Measurements from ENCODE around the gene ZFAND3. TPM values are rescaled to one million over a fixed set of nuclear protein-coding genes. Genes with fewer than 3 reads are reported as not detected.

ZFAND3 gene
- total RNA-seq, 1 experiment from 2014 or later, result 75.0 TPM

- intact Hi-C loops (cut with micrococcal nuclease; ENCODE audit: unreplicated experiment), result no loop called here
- TF ChIP-seq CTCF (IDR thresholded peaks at IDR 0.05; ENCODE audit: unreplicated experiment), result no peak
- CTCF ChIA-PET, result no interaction called here
- H3K27me3 Mint-ChIP-seq (ENCODE audit: unreplicated experiment), result no peaks in the 10 kb centered on the region
- peaks cover 7% of the 10 kb centered on the region for H3K36me3 Mint-ChIP-seq (ENCODE audit: insufficient read depth, unreplicated experiment)
- peaks cover 15% of the 10 kb centered on the region for H3K4me1 Mint-ChIP-seq (ENCODE audit: low read depth, unreplicated experiment)
- no peak overlapping the region for H3K27ac Mint-ChIP-seq (ENCODE audit: unreplicated experiment)
- no TSS peak for BruUV-seq (replicated peaks)
- DNase-seq, result no peak
- no peak overlapping the region for H3K4me3 Mint-ChIP-seq (ENCODE audit: low read depth, unreplicated experiment)
- H3K9me3 Mint-ChIP-seq (ENCODE audit: low read depth, unreplicated experiment), result no peaks in the 10 kb centered on the region
Measured at GRCh38 chr6:37793067-37793466, 26.5 kb upstream of the ZFAND3 start.

- H3K36me3 Mint-ChIP-seq (ENCODE audit: insufficient read depth, unreplicated experiment), result peaks cover 7% of the 10 kb centered on the region
- H3K27ac Mint-ChIP-seq (ENCODE audit: unreplicated experiment), result no peak overlapping the region
- intact Hi-C loops (cut with micrococcal nuclease; ENCODE audit: unreplicated experiment), result no loop called here
- no peaks in the 10 kb centered on the region for H3K27me3 Mint-ChIP-seq (ENCODE audit: unreplicated experiment)
- H3K4me1 Mint-ChIP-seq (ENCODE audit: low read depth, unreplicated experiment), result peaks cover 11% of the 10 kb centered on the region
- DNase-seq, result no peak
- no peak for TF ChIP-seq CTCF (IDR thresholded peaks at IDR 0.05; ENCODE audit: unreplicated experiment)
- CTCF ChIA-PET, result no interaction called here
- no peaks in the 10 kb centered on the region for H3K9me3 Mint-ChIP-seq (ENCODE audit: low read depth, unreplicated experiment)
- H3K4me3 Mint-ChIP-seq (ENCODE audit: low read depth, unreplicated experiment), result no peak overlapping the region
- BruUV-seq (replicated peaks), result no TSS peak
Measured at GRCh38 chr6:37794825-37795224, 24.7 kb upstream of the ZFAND3 start.

- no peak overlapping the region for H3K27ac Mint-ChIP-seq (ENCODE audit: unreplicated experiment)
- no peak for TF ChIP-seq CTCF (IDR thresholded peaks at IDR 0.05; ENCODE audit: unreplicated experiment)
- no TSS peak for BruUV-seq (replicated peaks)
- DNase-seq, result no peak
- no peaks in the 10 kb centered on the region for H3K9me3 Mint-ChIP-seq (ENCODE audit: low read depth, unreplicated experiment)
- H3K4me1 Mint-ChIP-seq (ENCODE audit: low read depth, unreplicated experiment), result no peaks in the 10 kb centered on the region
- intact Hi-C loops (cut with micrococcal nuclease; ENCODE audit: unreplicated experiment), result no loop called here
- CTCF ChIA-PET, result no interaction called here
- no peaks in the 10 kb centered on the region for H3K27me3 Mint-ChIP-seq (ENCODE audit: unreplicated experiment)
- no peak overlapping the region for H3K4me3 Mint-ChIP-seq (ENCODE audit: low read depth, unreplicated experiment)
- no peaks in the 10 kb centered on the region for H3K36me3 Mint-ChIP-seq (ENCODE audit: insufficient read depth, unreplicated experiment)
Measured at GRCh38 chr6:37798436-37799262, 20.9 kb upstream of the ZFAND3 start.

- TF ChIP-seq CTCF (IDR thresholded peaks at IDR 0.05; ENCODE audit: unreplicated experiment), result no peak
- no peak for DNase-seq
- H3K9me3 Mint-ChIP-seq (ENCODE audit: low read depth, unreplicated experiment), result no peaks in the 10 kb centered on the region
- no peaks in the 10 kb centered on the region for H3K36me3 Mint-ChIP-seq (ENCODE audit: insufficient read depth, unreplicated experiment)
- no TSS peak for BruUV-seq (replicated peaks)
- no peaks in the 10 kb centered on the region for H3K4me1 Mint-ChIP-seq (ENCODE audit: low read depth, unreplicated experiment)
- H3K27me3 Mint-ChIP-seq (ENCODE audit: unreplicated experiment), result no peaks in the 10 kb centered on the region
- no peak overlapping the region for H3K27ac Mint-ChIP-seq (ENCODE audit: unreplicated experiment)
- intact Hi-C loops (cut with micrococcal nuclease; ENCODE audit: unreplicated experiment), result no loop called here
- CTCF ChIA-PET, result no interaction called here
- H3K4me3 Mint-ChIP-seq (ENCODE audit: low read depth, unreplicated experiment), result no peak overlapping the region
Measured at GRCh38 chr6:37799263-37799644, 20.3 kb upstream of the ZFAND3 start.

All from Calu3 (cell line).